CD4-positive, alpha-beta T cell treated with Interleukin-4 for 4 hours (primary cell): ENCODE measurements around the gene CNTROB.

Source experiments
- DNase-seq: peaks from one replicate; pipeline ENCODE4 v3.0.0-alpha.2; 2020

CNTROB gene

GRCh38 chr17:7931709-7932482, at the start of gene CNTROB, which contains the start of gene TRAPPC1:
Gene CNTROB (plus strand): TSS chr17:7932206. CDS start chr17:7933080, 874 bp downstream.
Gene TRAPPC1 (minus strand): TSS chr17:7931946. CDS start chr17:7931829, 117 bp downstream.
- DNase-seq = peak; percentile 100

DNA sequence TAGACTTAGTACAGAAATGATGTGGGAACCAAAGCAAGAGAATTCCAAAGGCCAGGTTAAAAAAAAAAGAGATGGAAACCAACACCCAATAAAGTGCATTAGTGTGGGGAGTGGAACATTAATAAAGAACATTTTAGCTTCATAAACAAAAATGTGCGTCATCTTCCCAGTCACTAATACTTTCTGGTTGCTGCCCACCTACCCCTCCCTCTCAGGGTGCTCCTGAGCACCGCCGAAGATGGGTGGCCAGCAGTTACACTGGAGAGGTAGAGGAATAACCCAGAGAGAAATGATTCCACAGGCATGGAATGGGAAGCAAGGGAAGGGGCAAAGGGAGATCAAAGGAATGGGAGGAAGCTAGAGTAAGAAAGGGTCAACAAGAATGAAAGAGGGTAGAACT, 49.4 kb upstream of the CNTROB start:
- DNase-seq = no peak

- peak; percentile 68 for DNase-seq
Measured at GRCh38 chr17:7883781-7884386, 48.1 kb upstream of the CNTROB start.

- peak; percentile 19 for DNase-seq
Measured at GRCh38 chr17:7884581-7885366, 47.2 kb upstream of the CNTROB start.

GRCh38 chr17:7885367-7886226, 46.4 kb upstream of the CNTROB start:
- DNase-seq = peak; percentile 25

DNA sequence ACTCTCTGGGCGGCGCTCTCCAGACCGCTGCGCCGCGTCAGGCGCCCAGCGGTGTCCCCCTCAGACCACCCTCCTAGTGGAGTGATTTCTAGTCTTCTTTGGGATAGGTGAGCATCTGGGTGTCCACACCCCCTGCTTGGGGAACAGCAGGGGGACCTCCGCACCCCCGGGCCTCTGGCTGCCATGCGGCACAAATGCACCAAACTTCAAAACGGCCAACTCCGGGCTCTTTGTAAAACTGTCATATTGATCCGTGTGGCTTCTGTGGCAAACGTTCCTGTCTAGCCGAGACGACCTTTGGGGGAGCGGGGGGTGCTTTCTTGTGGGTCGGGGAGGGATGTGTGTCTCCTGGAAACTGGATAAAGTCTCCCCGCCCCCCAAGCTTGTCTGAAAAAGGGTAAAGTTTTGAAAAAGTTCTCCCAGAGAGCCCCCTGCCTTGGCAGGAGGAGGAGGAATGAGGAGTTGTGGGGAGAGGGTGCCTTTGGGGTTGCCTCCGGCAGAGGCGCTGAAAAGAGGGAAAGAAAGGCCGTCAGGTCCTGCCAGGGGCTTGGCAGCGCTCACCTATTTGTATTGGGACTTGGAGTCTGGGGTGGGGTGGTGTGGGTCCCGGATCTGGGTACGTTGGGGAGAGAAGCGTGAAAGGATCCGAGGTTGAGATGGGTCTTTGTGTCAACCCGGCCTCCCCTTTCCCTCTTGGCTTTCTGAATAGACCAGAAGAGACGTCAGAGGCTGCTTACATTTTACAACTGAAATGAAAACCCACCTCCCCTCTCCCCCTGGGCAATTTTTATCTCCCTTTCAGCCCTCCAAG, 45.6 kb upstream of the CNTROB start:
- peak; percentile 58 for DNase-seq

DNA sequence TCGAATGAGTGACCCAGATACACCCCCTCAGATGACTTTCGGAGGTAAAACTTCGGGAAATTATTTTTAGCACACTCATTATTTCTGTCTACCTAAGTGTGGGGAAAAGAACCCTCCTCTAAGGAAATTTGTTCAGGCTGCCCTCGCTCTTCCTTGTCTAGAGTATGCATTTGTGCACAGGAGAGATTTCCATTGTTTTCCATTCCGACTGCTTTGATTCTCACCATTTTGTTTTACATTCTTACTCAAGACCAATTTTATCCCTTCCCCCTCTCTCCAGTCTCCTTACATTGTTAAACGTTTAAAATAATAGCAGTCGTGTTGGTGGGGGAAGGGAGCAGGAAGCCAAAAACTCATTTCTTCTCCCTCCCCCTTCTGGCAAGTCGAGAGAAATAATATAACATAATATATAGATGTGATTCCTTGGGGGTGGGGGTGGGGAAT, 44.9 kb upstream of the CNTROB start:
- no peak for DNase-seq

- DNase-seq = peak; percentile 98
Measured at GRCh38 chr17:7887482-7888183, 44.4 kb upstream of the CNTROB start.

- peak; percentile 34 for DNase-seq
Measured at GRCh38 chr17:7888184-7888920, 43.7 kb upstream of the CNTROB start, which contains the start of gene CHD3. Gene CHD3 (plus strand): TSS chr17:7888789. CDS start chr17:7889001, 212 bp downstream.

GRCh38 chr17:7889166-7889955, 42.6 kb upstream of the CNTROB start:
- DNase-seq = peak; percentile 14

DNA sequence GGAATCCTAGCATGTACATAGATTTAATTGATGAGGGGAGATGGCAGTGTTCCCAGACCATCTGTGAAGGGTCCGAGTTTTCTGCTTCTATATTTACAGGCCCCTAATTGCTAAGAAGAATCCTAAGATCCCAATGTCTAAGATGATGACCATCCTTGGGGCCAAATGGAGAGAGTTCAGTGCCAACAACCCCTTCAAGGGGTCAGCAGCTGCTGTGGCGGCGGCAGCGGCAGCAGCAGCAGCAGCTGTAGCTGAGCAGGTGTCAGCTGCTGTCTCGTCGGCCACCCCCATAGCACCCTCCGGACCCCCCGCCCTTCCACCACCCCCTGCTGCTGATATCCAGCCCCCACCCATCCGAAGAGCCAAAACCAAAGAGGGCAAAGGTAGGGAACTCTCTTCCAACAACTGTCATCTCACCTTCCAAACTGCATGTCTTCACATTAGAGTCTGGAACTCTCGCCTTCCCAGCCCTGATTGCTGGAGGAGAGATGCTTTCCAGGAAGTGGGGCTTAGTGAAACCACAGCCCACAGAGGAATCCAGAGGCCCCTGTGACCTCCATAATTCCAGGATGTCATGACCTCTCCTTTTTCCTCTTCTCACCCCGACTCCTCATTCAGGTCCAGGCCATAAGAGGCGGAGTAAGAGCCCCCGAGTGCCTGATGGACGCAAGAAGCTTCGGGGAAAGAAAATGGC, 38.7 kb upstream of the CNTROB start:
- DNase-seq = no peak

GRCh38 chr17:7894226-7894625, 37.8 kb upstream of the CNTROB start:
- no peak for DNase-seq

GRCh38 chr17:7894866-7895265, 37.1 kb upstream of the CNTROB start:
- DNase-seq = no peak

DNA sequence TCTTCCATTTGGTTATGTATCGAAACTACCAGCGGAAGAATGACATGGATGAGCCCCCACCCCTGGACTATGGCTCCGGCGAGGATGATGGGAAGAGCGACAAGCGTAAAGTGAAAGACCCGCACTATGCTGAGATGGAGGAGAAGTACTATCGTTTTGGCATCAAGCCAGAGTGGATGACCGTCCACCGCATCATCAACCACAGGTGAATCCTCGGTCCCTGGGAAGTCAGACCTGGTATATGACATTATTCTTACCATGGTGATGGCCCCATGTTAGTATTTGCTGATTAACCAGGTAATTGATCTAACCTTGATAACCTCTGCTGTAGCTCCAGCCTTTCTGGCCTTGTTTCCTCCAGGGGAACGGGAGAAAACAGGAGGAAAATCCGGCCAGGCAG, 34.9 kb upstream of the CNTROB start:
- no peak for DNase-seq

- peak; percentile 32 for DNase-seq
Measured at GRCh38 chr17:7897773-7898172, 34.2 kb upstream of the CNTROB start.

GRCh38 chr17:7903154-7904103, 28.6 kb upstream of the CNTROB start:
- DNase-seq = no peak

- no peak for DNase-seq
Measured at GRCh38 chr17:7909089-7909488, 22.9 kb upstream of the CNTROB start.
